ENCODE measurements around the gene AHR.
"Not testable (repeated sequence)": the region's sequence is repeated elsewhere in the genome, so short reads cannot be mapped to it uniquely, and the experiment has no call there.

The AHR gene

DNA sequence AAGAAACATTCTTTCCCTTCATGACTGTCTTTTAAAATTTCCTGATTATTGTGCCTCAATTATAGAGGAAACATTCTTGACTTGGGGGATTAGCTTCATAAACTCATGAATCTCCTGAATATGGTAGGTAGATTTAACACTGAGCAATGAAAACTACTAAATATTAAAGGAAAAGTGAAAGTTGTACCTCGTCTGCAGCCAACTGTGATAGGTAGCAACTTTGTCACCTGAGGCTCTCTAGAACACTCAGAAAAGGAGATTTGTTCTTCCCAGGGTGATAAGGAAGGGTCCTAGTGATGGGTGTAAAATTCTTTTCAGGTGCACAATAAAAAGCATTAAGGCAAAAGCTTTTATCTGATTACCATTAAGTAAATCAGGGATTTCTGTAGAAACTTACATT, 78.1 kb downstream of the AHR start:
- no peak overlapping the region for H3K4me3 ChIP-seq (ENCODE audit: severe bottlenecking)
- DNase-seq (ENCODE audit: low spot score) (no peak), ATAC-seq (ENCODE audit: low read depth) (no peak)
- no peaks in the 10 kb centered on the region for H3K27me3 ChIP-seq (ENCODE audit: insufficient read depth, poor library complexity, severe bottlenecking)
- no peak for TF ChIP-seq CTCF (IDR thresholded peaks at IDR 0.05; ENCODE audit: poor library complexity, severe bottlenecking)
- no peaks in the 10 kb centered on the region for H3K36me3 ChIP-seq (ENCODE audit: low read depth)
- no peak overlapping the region for H3K27ac ChIP-seq (ENCODE audit: poor library complexity, severe bottlenecking)
- H3K9me3 ChIP-seq (ENCODE audit: severe bottlenecking): no peaks in the 10 kb centered on the region
- H3K4me1 ChIP-seq (ENCODE audit: insufficient read depth, poor library complexity, severe bottlenecking): peaks cover 13% of the 10 kb centered on the region

- Histone ChIP-seq H3K27ac (ENCODE audit: poor library complexity, severe bottlenecking) (no peak overlapping the region), H3K9me3 (ENCODE audit: severe bottlenecking) (no peaks in the 10 kb centered on the region), H3K27me3 (ENCODE audit: insufficient read depth, poor library complexity, severe bottlenecking) (no peaks in the 10 kb centered on the region), H3K4me3 (ENCODE audit: severe bottlenecking) (no peak overlapping the region), H3K36me3 (ENCODE audit: low read depth) (no peaks in the 10 kb centered on the region), H3K4me1 (ENCODE audit: insufficient read depth, poor library complexity, severe bottlenecking) (no peaks in the 10 kb centered on the region)
- ATAC-seq (ENCODE audit: low read depth) (no peak), DNase-seq (ENCODE audit: low spot score) (no peak)
- no peak for TF ChIP-seq CTCF (IDR thresholded peaks at IDR 0.05; ENCODE audit: poor library complexity, severe bottlenecking)
These were observed 82.5 kb downstream of the AHR start for GRCh38 chr7:17380736-17381662.

GRCh38 chr7:17382408-17383354, 84.2 kb downstream of the AHR start:
- not testable (repeated sequence) for H3K4me1 ChIP-seq (ENCODE audit: insufficient read depth, poor library complexity, severe bottlenecking); H3K36me3 ChIP-seq (ENCODE audit: low read depth); H3K27me3 ChIP-seq (ENCODE audit: insufficient read depth, poor library complexity, severe bottlenecking); DNase-seq (ENCODE audit: low spot score); H3K27ac ChIP-seq (ENCODE audit: poor library complexity, severe bottlenecking); H3K9me3 ChIP-seq (ENCODE audit: severe bottlenecking); H3K4me3 ChIP-seq (ENCODE audit: severe bottlenecking); ATAC-seq (ENCODE audit: low read depth)

- TF ChIP-seq CTCF (IDR thresholded peaks at IDR 0.05; ENCODE audit: poor library complexity, severe bottlenecking): no peak
- H3K4me3 ChIP-seq (ENCODE audit: severe bottlenecking): no peak overlapping the region
- H3K27me3 ChIP-seq (ENCODE audit: insufficient read depth, poor library complexity, severe bottlenecking): no peaks in the 10 kb centered on the region
- no peaks in the 10 kb centered on the region for H3K36me3 ChIP-seq (ENCODE audit: low read depth)
- no peak overlapping the region for H3K27ac ChIP-seq (ENCODE audit: poor library complexity, severe bottlenecking)
- DNase-seq (ENCODE audit: low spot score) (no peak), ATAC-seq (ENCODE audit: low read depth) (no peak)
- H3K9me3 ChIP-seq (ENCODE audit: severe bottlenecking): no peaks in the 10 kb centered on the region
- no peaks in the 10 kb centered on the region for H3K4me1 ChIP-seq (ENCODE audit: insufficient read depth, poor library complexity, severe bottlenecking)
These were observed 85.9 kb downstream of the AHR start for GRCh38 chr7:17384400-17384799.

DNA sequence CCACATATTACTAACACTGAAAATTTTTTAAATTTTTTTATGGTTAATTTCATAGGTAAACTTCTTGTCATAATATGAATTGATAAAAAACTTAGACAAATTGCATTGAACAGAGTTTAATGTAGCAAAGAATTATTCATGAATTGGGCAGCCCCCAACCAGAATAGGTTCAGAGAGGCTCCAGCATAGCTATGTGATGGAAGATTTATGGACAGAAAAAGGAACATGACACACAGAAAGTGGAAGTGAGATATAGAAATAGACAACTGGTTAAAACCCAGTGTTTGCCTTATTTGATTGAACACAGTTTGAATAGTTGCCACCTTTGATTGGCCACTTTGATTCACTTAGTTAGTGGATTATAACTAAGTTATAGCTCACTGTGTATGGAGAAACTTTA, 87.2 kb downstream of the AHR start:
- no peak for TF ChIP-seq CTCF (IDR thresholded peaks at IDR 0.05; ENCODE audit: poor library complexity, severe bottlenecking)
- Histone ChIP-seq H3K4me3 (ENCODE audit: severe bottlenecking) (no peak overlapping the region), H3K27ac (ENCODE audit: poor library complexity, severe bottlenecking) (no peak overlapping the region), H3K9me3 (ENCODE audit: severe bottlenecking) (no peaks in the 10 kb centered on the region), H3K27me3 (ENCODE audit: insufficient read depth, poor library complexity, severe bottlenecking) (no peaks in the 10 kb centered on the region), H3K4me1 (ENCODE audit: insufficient read depth, poor library complexity, severe bottlenecking) (no peaks in the 10 kb centered on the region), H3K36me3 (ENCODE audit: low read depth) (no peaks in the 10 kb centered on the region)
- DNase-seq (ENCODE audit: low spot score) (no peak), ATAC-seq (ENCODE audit: low read depth) (no peak)
